Adipocyte (in vitro differentiated cells): ENCODE results near the gene NDRG4.

Experiments used
- DNase-seq: peaks from one replicate; pipeline ENCODE4 v3.0.0-alpha.2; 2015; ENCODE audit warnings: low read depth
- H3K27me3 ChIP-seq: replicated peaks from 2 replicates; pipeline ENCODE4 v1.7.0; 2013; ENCODE audit warnings: mild to moderate bottlenecking, low read length, moderate library complexity; ENCODE audit not compliant: control insufficient read depth, insufficient read depth
- H3K36me3 ChIP-seq: 2 replicates; pipeline ENCODE4 v1.7.0; 2013; ENCODE audit warnings: low read length, mild to moderate bottlenecking, moderate library complexity; ENCODE audit not compliant: control insufficient read depth, insufficient read depth, severe bottlenecking
- H3K4me1 ChIP-seq: 2 replicates; pipeline ENCODE4 v1.7.0; 2013; ENCODE audit warnings: mild to moderate bottlenecking, low read length, moderate library complexity; ENCODE audit not compliant: control insufficient read depth, insufficient read depth
- H3K4me3 ChIP-seq: 2 replicates; pipeline ENCODE4 v1.7.0; 2013; ENCODE audit warnings: mild to moderate bottlenecking, low read length, moderate library complexity
- H3K9ac ChIP-seq: 2 replicates; pipeline ENCODE4 v1.7.0; 2013; ENCODE audit warnings: mild to moderate bottlenecking, low read length, moderate library complexity
- H3K9me3 ChIP-seq: 2 replicates; pipeline ENCODE4 v1.7.0; 2013; ENCODE audit warnings: mild to moderate bottlenecking, low read length, moderate library complexity; ENCODE audit not compliant: control insufficient read depth

NDRG4 gene

GRCh38 chr16:58515125-58515870 lies 15.4 kb downstream of the NDRG4 start, which contains the start of gene SETD6:
Gene SETD6 (plus strand): TSS chr16:58515517. CDS start chr16:58515538, 21 bp downstream.
- H3K27me3 ChIP-seq, result no peaks in the 10 kb centered on the region
- peak; percentile 96 for DNase-seq
- peaks cover 36% of the 10 kb centered on the region for H3K36me3 ChIP-seq
- peak within 1 kb of the TSS; percentile 88 for H3K9ac ChIP-seq
- no peaks in the 10 kb centered on the region for H3K9me3 ChIP-seq
- H3K4me3 ChIP-seq, result peak within 1 kb of the TSS; percentile 95
- H3K4me1 ChIP-seq, result peaks cover 11% of the 10 kb centered on the region

GRCh38 chr16:58515871-58516767 lies 16.2 kb downstream of the NDRG4 start:
- Histone ChIP-seq H3K9me3 (no peaks in the 10 kb centered on the region), H3K27me3 (no peaks in the 10 kb centered on the region), H3K9ac (peak overlapping the region; percentile 88), H3K36me3 (peaks cover 44% of the 10 kb centered on the region), H3K4me1 (peaks cover 11% of the 10 kb centered on the region), H3K4me3 (peak overlapping the region; percentile 95)
- peak; percentile 13 for DNase-seq

GRCh38 chr16:58516768-58517107 lies 16.8 kb downstream of the NDRG4 start:
- Histone ChIP-seq H3K4me1 (peaks cover 11% of the 10 kb centered on the region), H3K36me3 (peaks cover 50% of the 10 kb centered on the region), H3K9me3 (no peaks in the 10 kb centered on the region), H3K27me3 (no peaks in the 10 kb centered on the region), H3K4me3 (no peak overlapping the region), H3K9ac (no peak overlapping the region)
- no peak for DNase-seq

- H3K9me3 ChIP-seq, result no peaks in the 10 kb centered on the region
- no peaks in the 10 kb centered on the region for H3K27me3 ChIP-seq
- no peak overlapping the region for H3K9ac ChIP-seq
- H3K36me3 ChIP-seq, result peaks cover 66% of the 10 kb centered on the region
- DNase-seq, result no peak
- no peak overlapping the region for H3K4me3 ChIP-seq
- H3K4me1 ChIP-seq, result peaks cover 11% of the 10 kb centered on the region
Measured at GRCh38 chr16:58518083-58518979, 18.4 kb downstream of the NDRG4 start.

GRCh38 chr16:58518980-58519368 lies 19.0 kb downstream of the NDRG4 start:
- Histone ChIP-seq H3K4me1 (peaks cover 11% of the 10 kb centered on the region), H3K27me3 (no peaks in the 10 kb centered on the region), H3K4me3 (no peak overlapping the region), H3K36me3 (peaks cover 72% of the 10 kb centered on the region), H3K9ac (no peak overlapping the region), H3K9me3 (no peaks in the 10 kb centered on the region)
- DNase-seq, result no peak

GRCh38 chr16:58519707-58520106 lies 19.8 kb downstream of the NDRG4 start:
- no peak overlapping the region for H3K4me3 ChIP-seq
- no peaks in the 10 kb centered on the region for H3K27me3 ChIP-seq
- peaks cover 10% of the 10 kb centered on the region for H3K4me1 ChIP-seq
- H3K9me3 ChIP-seq, result no peaks in the 10 kb centered on the region
- no peak for DNase-seq
- H3K9ac ChIP-seq, result no peak overlapping the region
- peaks cover 79% of the 10 kb centered on the region for H3K36me3 ChIP-seq

GRCh38 chr16:58530179-58530578 lies 30.2 kb downstream of the NDRG4 start:
- DNase-seq, result no peak
- H3K36me3 ChIP-seq, result peaks cover 92% of the 10 kb centered on the region
- H3K4me3 ChIP-seq, result no peak overlapping the region
- H3K9me3 ChIP-seq, result no peaks in the 10 kb centered on the region
- H3K27me3 ChIP-seq, result no peaks in the 10 kb centered on the region
- H3K4me1 ChIP-seq, result no peaks in the 10 kb centered on the region
- no peak overlapping the region for H3K9ac ChIP-seq

- H3K9me3 ChIP-seq, result no peaks in the 10 kb centered on the region
- no peaks in the 10 kb centered on the region for H3K4me1 ChIP-seq
- no peak for DNase-seq
- H3K9ac ChIP-seq, result no peak overlapping the region
- H3K36me3 ChIP-seq, result peaks cover 95% of the 10 kb centered on the region
- H3K27me3 ChIP-seq, result no peaks in the 10 kb centered on the region
- H3K4me3 ChIP-seq, result no peak overlapping the region
Measured at GRCh38 chr16:58532414-58532813, 32.5 kb downstream of the NDRG4 start.

GRCh38 chr16:58533751-58534470 lies 34.0 kb downstream of the NDRG4 start:
- Histone ChIP-seq H3K4me3 (no peak overlapping the region), H3K4me1 (no peaks in the 10 kb centered on the region), H3K27me3 (no peaks in the 10 kb centered on the region), H3K36me3 (peaks cover 96% of the 10 kb centered on the region), H3K9ac (no peak overlapping the region), H3K9me3 (no peaks in the 10 kb centered on the region)
- no peak for DNase-seq

GRCh38 chr16:58535100-58535499 lies 35.2 kb downstream of the NDRG4 start:
- H3K9ac ChIP-seq, result no peak overlapping the region

More at GRCh38 chr16:58535100-58535499, 35.2 kb downstream of the NDRG4 start:
- no peaks in the 10 kb centered on the region for H3K27me3 ChIP-seq
- H3K36me3 ChIP-seq, result peaks cover 96% of the 10 kb centered on the region
- H3K9me3 ChIP-seq, result no peaks in the 10 kb centered on the region
- H3K4me1 ChIP-seq, result no peaks in the 10 kb centered on the region
- no peak overlapping the region for H3K4me3 ChIP-seq
- no peak for DNase-seq
